HepG2 (cell line): Measurements from ENCODE around the gene HNRNPL. TPM values are rescaled to one million over a fixed set of nuclear protein-coding genes. Genes with fewer than 3 reads are reported as not detected.

Experiments used
- CREBL2 ChIP-seq: sonication (generic); formaldehyde crosslinking; IDR thresholded peaks from 2 replicates; pipeline ENCODE4 v1.8.1; 2023; ENCODE audit warnings: missing genetic modification reagents, mild to moderate bottlenecking, borderline replicate concordance
- IKZF4 ChIP-seq: sonication (generic); formaldehyde crosslinking; IDR thresholded peaks from 2 replicates; pipeline ENCODE4 v1.5.1; 2020; ENCODE audit warnings: borderline replicate concordance, mild to moderate bottlenecking, low read depth, missing genetic modification reagents; ENCODE audit errors: not compliant biosample characterization
- JARID2 ChIP-seq: sonication (generic); formaldehyde crosslinking; IDR thresholded peaks from 2 replicates; pipeline ENCODE4 v1.8.1; 2023; ENCODE audit warnings: missing genetic modification reagents, inconsistent platforms; ENCODE audit not compliant: insufficient replicate concordance
- KAT8 ChIP-seq: IDR thresholded peaks from 2 replicates; pipeline ENCODE4 v1.6.1; 2016; ENCODE audit warnings: missing genetic modification reagents, missing compliant biosample characterization
- KDM5B ChIP-seq: sonication (generic); formaldehyde crosslinking; IDR thresholded peaks from 2 replicates; pipeline ENCODE4 v1.4.0; 2020; ENCODE audit warnings: missing genetic modification reagents, mild to moderate bottlenecking, borderline replicate concordance
- KLF16 ChIP-seq, 2 experiments: sonication (generic) in 1 of 2; formaldehyde crosslinking in 1 of 2; IDR thresholded peaks; 2 replicates each; pipeline versions ENCODE4 v1.6.1 to v1.8.0; 2016 to 2023; ENCODE audit warnings: missing genetic modification reagents in 2 of 2, missing compliant biosample characterization in 1 of 2
- NAIF1 ChIP-seq: sonication (generic); formaldehyde crosslinking; IDR thresholded peaks from 2 replicates; pipeline ENCODE4 v1.5.0; 2020; ENCODE audit warnings: mild to moderate bottlenecking, missing genetic modification reagents, borderline replicate concordance
- NFE2L2 ChIP-seq: fragments of 150-350 bp; IDR thresholded peaks from 2 replicates; pipeline ENCODE4 v1.6.1; 2014; ENCODE audit warnings: low read length
- NR0B2 ChIP-seq: sonication (generic); formaldehyde crosslinking; IDR thresholded peaks from 2 replicates; pipeline ENCODE4 v1.4.0; 2020; ENCODE audit warnings: mild to moderate bottlenecking, missing genetic modification reagents
- NR1H2 ChIP-seq: sonication (generic); formaldehyde crosslinking; IDR thresholded peaks from 2 replicates; pipeline ENCODE4 v1.8.1; 2022; ENCODE audit warnings: low read depth, missing genetic modification reagents, borderline replicate concordance
- NR2C2 ChIP-seq: sonication (generic); formaldehyde crosslinking; IDR thresholded peaks from 2 replicates; pipeline ENCODE4 v1.4.0; 2020; ENCODE audit warnings: missing genetic modification reagents, mild to moderate bottlenecking, moderate library complexity, borderline replicate concordance
- SNAPC4 ChIP-seq: sonication (generic); formaldehyde crosslinking; IDR thresholded peaks from 2 replicates; pipeline ENCODE4 v1.4.0; 2020; ENCODE audit warnings: mild to moderate bottlenecking, missing genetic modification reagents
- ZNF205 ChIP-seq: IDR thresholded peaks from 2 replicates; pipeline ENCODE4 v1.6.1; 2018; ENCODE audit warnings: missing biosample characterization, missing genetic modification reagents
- ZNF3 ChIP-seq: IDR thresholded peaks from 2 replicates; pipeline ENCODE4 v1.7.0; 2017; ENCODE audit warnings: inconsistent platforms
- ZNF501 ChIP-seq: sonication (generic); formaldehyde crosslinking; IDR thresholded peaks from 2 replicates; pipeline ENCODE4 v1.5.1; 2020; ENCODE audit warnings: mild to moderate bottlenecking, moderate library complexity, missing genetic modification reagents
- polyA plus RNA-seq, 8 experiments: library from polyadenylated mRNA; depleted of rRNA in 3 of 8; stranded (reverse) in 7 of 8; unstranded in 1 of 8; fragments of >200 nt; fragmentation: Illumina TruSeq in 4 of 8; extraction: Trizol in 4 of 8; gene quantifications; 2 replicates each; pipeline versions ENCODE4 v1.2.1 to v1.2.3, GENCODE V29; 2011 to 2016; ENCODE audit warnings: low read depth in 4 of 8, missing spikeins in 1 of 8, mixed read lengths in 1 of 8; ENCODE audit not compliant: insufficient read depth in 1 of 8
- total RNA-seq, 5 experiments: library from RNA; depleted of rRNA; stranded (reverse); fragments of >200 nt; fragmentation: Illumina TruSeq; extraction: Trizol; gene quantifications; 2 replicates each; pipeline ENCODE4 v1.2.3, GENCODE V29; 2016; ENCODE audit warnings: low read depth in 1 of 5
- TF ChIP-seq, protein P1 (sequence below): sonication (generic); formaldehyde crosslinking; IDR thresholded peaks from 2 replicates; pipeline ENCODE4 v1.4.0; 2020; ENCODE audit warnings: missing genetic modification reagents

Gene HNRNPL
- total and polyA plus RNA-seq, 2 of the 13 experiments (the other 11 are each of a cell fraction or from before 2014, with no cell fraction given), result 156 to 278 TPM

DNA sequence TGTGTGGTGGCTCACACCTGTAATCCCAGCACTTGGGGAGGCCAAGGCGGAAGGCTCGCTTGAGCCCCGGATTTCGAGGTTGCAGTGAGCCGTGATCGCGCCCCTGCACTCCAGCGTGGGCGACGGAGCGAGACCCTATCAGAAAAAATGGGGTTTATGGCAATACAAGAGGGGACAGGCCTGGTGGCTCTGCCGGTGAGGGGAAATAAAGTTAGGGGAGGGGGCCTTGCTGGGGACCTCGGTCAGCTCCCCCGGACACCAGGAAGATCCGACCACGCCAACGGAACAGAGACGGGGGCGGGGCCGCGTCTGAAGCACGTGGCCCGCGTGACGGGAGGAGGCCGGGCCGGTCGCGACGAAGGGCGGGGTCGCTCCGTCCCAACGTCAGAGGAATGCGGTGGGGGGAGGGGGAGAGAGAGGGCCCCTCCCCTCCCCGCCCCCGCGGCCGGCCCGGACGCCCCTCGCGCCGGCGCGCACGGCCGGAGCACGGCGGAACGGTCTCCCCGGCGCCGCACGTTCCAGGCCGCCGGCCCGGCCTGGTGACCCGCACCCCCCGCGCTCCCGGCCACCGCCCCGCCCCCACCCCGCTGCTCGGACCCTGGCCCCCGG lies 1.9 kb upstream of the HNRNPL start (continued):
- no peak for TF ChIP-seq NR2C2 (CRISPR knock-in tag)
- no peak for TF ChIP-seq SNAPC4 (CRISPR knock-in tag)
- TF ChIP-seq NR0B2 (CRISPR knock-in tag), result no peak; the same call in 1 of the 2 replicates
- no peak for TF ChIP-seq NR1H2 (CRISPR knock-in tag)
- TF ChIP-seq IKZF4 (CRISPR knock-in tag), result no peak
- TF ChIP-seq CREBL2 (CRISPR knock-in tag), result no peak
- no peak for TF ChIP-seq NFE2L2
- no peak for TF ChIP-seq ZNF3 (CRISPR knock-in tag)
- no peak for TF ChIP-seq NAIF1 (CRISPR knock-in tag)
- no peak for TF ChIP-seq ZNF205 (CRISPR knock-in tag)
- TF ChIP-seq, protein P1, sequence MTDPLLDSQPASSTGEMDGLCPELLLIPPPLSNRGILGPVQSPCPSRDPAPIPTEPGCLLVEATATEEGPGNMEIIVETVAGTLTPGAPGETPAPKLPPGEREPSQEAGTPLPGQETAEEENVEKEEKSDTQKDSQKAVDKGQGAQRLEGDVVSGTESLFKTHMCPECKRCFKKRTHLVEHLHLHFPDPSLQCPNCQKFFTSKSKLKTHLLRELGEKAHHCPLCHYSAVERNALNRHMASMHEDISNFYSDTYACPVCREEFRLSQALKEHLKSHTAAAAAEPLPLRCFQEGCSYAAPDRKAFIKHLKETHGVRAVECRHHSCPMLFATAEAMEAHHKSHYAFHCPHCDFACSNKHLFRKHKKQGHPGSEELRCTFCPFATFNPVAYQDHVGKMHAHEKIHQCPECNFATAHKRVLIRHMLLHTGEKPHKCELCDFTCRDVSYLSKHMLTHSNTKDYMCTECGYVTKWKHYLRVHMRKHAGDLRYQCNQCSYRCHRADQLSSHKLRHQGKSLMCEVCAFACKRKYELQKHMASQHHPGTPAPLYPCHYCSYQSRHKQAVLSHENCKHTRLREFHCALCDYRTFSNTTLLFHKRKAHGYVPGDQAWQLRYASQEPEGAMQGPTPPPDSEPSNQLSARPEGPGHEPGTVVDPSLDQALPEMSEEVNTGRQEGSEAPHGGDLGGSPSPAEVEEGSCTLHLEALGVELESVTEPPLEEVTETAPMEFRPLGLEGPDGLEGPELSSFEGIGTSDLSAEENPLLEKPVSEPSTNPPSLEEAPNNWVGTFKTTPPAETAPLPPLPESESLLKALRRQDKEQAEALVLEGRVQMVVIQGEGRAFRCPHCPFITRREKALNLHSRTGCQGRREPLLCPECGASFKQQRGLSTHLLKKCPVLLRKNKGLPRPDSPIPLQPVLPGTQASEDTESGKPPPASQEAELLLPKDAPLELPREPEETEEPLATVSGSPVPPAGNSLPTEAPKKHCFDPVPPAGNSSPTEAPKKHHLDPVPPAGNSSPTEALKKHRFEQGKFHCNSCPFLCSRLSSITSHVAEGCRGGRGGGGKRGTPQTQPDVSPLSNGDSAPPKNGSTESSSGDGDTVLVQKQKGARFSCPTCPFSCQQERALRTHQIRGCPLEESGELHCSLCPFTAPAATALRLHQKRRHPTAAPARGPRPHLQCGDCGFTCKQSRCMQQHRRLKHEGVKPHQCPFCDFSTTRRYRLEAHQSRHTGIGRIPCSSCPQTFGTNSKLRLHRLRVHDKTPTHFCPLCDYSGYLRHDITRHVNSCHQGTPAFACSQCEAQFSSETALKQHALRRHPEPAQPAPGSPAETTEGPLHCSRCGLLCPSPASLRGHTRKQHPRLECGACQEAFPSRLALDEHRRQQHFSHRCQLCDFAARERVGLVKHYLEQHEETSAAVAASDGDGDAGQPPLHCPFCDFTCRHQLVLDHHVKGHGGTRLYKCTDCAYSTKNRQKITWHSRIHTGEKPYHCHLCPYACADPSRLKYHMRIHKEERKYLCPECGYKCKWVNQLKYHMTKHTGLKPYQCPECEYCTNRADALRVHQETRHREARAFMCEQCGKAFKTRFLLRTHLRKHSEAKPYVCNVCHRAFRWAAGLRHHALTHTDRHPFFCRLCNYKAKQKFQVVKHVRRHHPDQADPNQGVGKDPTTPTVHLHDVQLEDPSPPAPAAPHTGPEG (CRISPR knock-in tag), result no peak
- no peak for TF ChIP-seq JARID2 (CRISPR knock-in tag)
- peak; percentile 34; the same call in 1 of the 2 replicates for TF ChIP-seq KAT8 (CRISPR knock-in tag)
- 0 out of 2 replicates have a peak, but pooled peaks have one; percentile 22 for TF ChIP-seq KDM5B
- TF ChIP-seq KLF16 (CRISPR knock-in tag; IDR thresholded peaks at IDR 0.05), result peak in 1 of 2 experiments; percentile 83; a peak in 2 of 4 replicates
- 0 out of 2 replicates have a peak, but pooled peaks have one; percentile 37 for TF ChIP-seq ZNF501
